Measurements from ENCODE around the gene ONECUT1. TPM values are rescaled to one million over a fixed set of nuclear protein-coding genes. Genes with fewer than 3 reads are reported as not detected.

Gene ONECUT1
- total and polyA plus RNA-seq, 10 of the 15 experiments (the other 5 are each of a cell fraction or from before 2014, with no cell fraction given) = 0.28 TPM; not detected in 9

DNA sequence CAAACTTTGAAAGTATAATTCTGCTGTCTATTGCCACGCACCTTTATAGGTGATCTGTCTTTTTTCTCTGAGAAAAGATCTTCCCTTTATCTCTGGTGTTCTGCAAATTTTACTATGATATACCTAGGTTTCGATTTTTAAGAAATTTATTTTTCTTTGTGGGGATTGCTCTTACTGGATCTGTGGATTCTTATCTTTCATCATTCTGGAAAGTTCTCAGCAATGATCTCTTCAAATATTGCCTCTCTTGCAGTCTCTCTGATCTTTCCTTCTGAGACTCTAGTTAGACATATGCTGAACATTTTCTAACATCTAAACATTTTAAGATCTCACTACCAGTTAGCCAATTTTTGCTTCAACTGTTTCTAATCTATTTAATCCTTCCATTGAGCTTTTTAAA, 63.9 kb downstream of the ONECUT1 start (continued):
- TF ChIP-seq POLR2AphosphoS2 (IDR thresholded peaks at IDR 0.05; ENCODE audit: low read depth, low read length) (no peak), STAT3 (IDR thresholded peaks at IDR 0.05; ENCODE audit: low read depth, low read length) (no peak), SUPT20H (IDR thresholded peaks at IDR 0.05; ENCODE audit: borderline replicate concordance, control insufficient read depth, low read depth, low read length) (no peak), TCF12 (IDR thresholded peaks at IDR 0.05; ENCODE audit: low read depth, low read length) (no peak), SMARCA5 (IDR thresholded peaks at IDR 0.05) (no peak), ZNF24 (IDR thresholded peaks at IDR 0.05) (no peak)

DNA sequence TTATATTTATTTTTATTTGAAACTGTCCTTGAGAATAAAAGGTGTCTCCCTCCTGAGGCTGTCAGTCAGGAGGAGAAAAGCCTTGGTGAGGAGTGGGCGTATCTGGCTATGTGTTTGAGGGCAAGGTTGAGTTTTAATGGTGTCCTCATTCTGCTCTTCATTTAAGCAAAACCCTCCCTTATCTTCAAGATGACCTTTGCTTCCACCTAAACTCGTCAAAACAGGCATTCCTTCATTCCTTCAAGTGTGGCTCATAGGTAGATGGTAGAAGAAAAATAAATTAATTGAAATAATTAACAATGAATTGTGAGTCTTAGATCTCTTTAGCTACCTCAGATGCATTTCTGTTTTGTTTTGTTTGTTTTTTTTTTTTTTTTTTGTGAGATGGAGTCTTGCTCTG, 71.6 kb downstream of the ONECUT1 start:
- Histone ChIP-seq H3K9ac (ENCODE audit: control insufficient read depth, insufficient read depth, low read length) (no peak overlapping the region), H3K36me3 (ENCODE audit: control insufficient read depth in 2 of 2, insufficient read depth in 2 of 2, low read length in 1 of 2) (no peaks in the 10 kb centered on the region), H3K4me3 (no peak overlapping the region), H4K20me1 (ENCODE audit: control insufficient read depth, insufficient read depth) (no peaks in the 10 kb centered on the region), H3K27me3 (replicated peaks in 1 of 2; ENCODE audit: control insufficient read depth in 2 of 2, insufficient read depth in 2 of 2, low read length in 1 of 2) (no peaks in the 10 kb centered on the region), H3K9me3 (replicated peaks; ENCODE audit: control insufficient read depth, insufficient read depth, low read length) (no peaks in the 10 kb centered on the region; the same call in 2 of the 3 replicates), H3K4me2 (ENCODE audit: control insufficient read depth, insufficient read depth) (no peak overlapping the region), H3K4me1 (ENCODE audit: control insufficient read depth, insufficient read depth, low read length) (no peaks in the 10 kb centered on the region; the same call in 1 of the 2 replicates), H3K27ac (ENCODE audit: control insufficient read depth, insufficient read depth) (no peak overlapping the region), H2AFZ (ENCODE audit: control insufficient read depth, low read depth, low read length) (no peak overlapping the region), H3K79me2 (ENCODE audit: control insufficient read depth, insufficient read depth, low read length) (no peaks in the 10 kb centered on the region)
- 39% methylated on average over 2 of the region's 2 CpGs for WGBS (ENCODE audit: insufficient coverage, insufficient replicate concordance, low lambda C conversion rate, missing lambda C conversion rate)
- no peak for FAIRE-seq
- RAD21 ChIA-PET (ENCODE audit: unreplicated experiment) = interaction anchor here (1.1 kb wide), 1 partner anchor 387 kb away, joined by 3 read pairs; no protein-coding TSS in a partner anchor
- intact Hi-C loops (cut with micrococcal nuclease; ENCODE audit: unreplicated experiment) = no loop called here
- SMC1A ChIA-PET (ENCODE audit: uncharacterized antibody, unreplicated experiment) = interaction anchor here (0.7 to 1.4 kb wide), 4 partner anchors 18 to 157 kb away, joined by 3 read pairs; no protein-coding TSS in a partner anchor
- ATAC-seq = no peak
- BruUV-seq (replicated peaks) = no TSS peak
- DNase-seq (ENCODE audit: low read depth, low spot score) = no peak
- POLR2A ChIA-PET = interaction anchor here (0.6 kb wide), 1 partner anchor 80 kb away, joined by 4 read pairs; no protein-coding TSS in a partner anchor
- TF ChIP-seq MXI1 (IDR thresholded peaks at IDR 0.05; ENCODE audit: low read depth, low read length) (no peak), SRF (IDR thresholded peaks at IDR 0.05; ENCODE audit: low read depth in 2 of 2, low read length in 2 of 2) (no peak), CBX3 (IDR thresholded peaks at IDR 0.05; ENCODE audit: borderline replicate concordance, low read depth) (no peak), TBL1XR1 (IDR thresholded peaks at IDR 0.05; ENCODE audit: low read depth, low read length) (no peak), IKZF2 (IDR thresholded peaks at IDR 0.05) (no peak), TAF1 (IDR thresholded peaks at IDR 0.05; ENCODE audit: borderline replicate concordance, low read depth, low read length) (no peak), IKZF1 (conservative IDR thresholded peaks at IDR 0.05) (no peak), NFYB (IDR thresholded peaks at IDR 0.05; ENCODE audit: insufficient read depth, low read depth, low read length) (no peak), BACH1 (IDR thresholded peaks at IDR 0.05; ENCODE audit: borderline replicate concordance) (no peak), USF1 (IDR thresholded peaks at IDR 0.05; ENCODE audit: borderline replicate concordance, extremely low read length, insufficient read depth, low read depth, low read length) (no peak), TCF7 (IDR thresholded peaks at IDR 0.05; ENCODE audit: borderline replicate concordance) (no peak), MEF2A (IDR thresholded peaks at IDR 0.05; ENCODE audit: insufficient read depth, low read depth, low read length) (no peak), POLR2A (IDR thresholded peaks at IDR 0.05; ENCODE audit: low read depth, low read length) (no peak), DPF2 (IDR thresholded peaks at IDR 0.05) (no peak), BRCA1 (IDR thresholded peaks at IDR 0.05; ENCODE audit: low read depth, low read length) (no peak), PAX5 (IDR thresholded peaks at IDR 0.05; ENCODE audit: borderline replicate concordance, low read depth, low read length) (no peak)
- TF ChIP-seq, protein P1, sequence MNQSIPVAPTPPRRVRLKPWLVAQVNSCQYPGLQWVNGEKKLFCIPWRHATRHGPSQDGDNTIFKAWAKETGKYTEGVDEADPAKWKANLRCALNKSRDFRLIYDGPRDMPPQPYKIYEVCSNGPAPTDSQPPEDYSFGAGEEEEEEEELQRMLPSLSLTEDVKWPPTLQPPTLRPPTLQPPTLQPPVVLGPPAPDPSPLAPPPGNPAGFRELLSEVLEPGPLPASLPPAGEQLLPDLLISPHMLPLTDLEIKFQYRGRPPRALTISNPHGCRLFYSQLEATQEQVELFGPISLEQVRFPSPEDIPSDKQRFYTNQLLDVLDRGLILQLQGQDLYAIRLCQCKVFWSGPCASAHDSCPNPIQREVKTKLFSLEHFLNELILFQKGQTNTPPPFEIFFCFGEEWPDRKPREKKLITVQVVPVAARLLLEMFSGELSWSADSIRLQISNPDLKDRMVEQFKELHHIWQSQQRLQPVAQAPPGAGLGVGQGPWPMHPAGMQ (IDR thresholded peaks at IDR 0.05; ENCODE audit: borderline replicate concordance) = no peak
- TF ChIP-seq, protein P2, sequence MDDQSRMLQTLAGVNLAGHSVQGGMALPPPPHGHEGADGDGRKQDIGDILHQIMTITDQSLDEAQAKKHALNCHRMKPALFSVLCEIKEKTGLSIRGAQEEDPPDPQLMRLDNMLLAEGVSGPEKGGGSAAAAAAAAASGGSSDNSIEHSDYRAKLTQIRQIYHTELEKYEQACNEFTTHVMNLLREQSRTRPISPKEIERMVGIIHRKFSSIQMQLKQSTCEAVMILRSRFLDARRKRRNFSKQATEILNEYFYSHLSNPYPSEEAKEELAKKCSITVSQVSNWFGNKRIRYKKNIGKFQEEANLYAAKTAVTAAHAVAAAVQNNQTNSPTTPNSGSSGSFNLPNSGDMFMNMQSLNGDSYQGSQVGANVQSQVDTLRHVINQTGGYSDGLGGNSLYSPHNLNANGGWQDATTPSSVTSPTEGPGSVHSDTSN (IDR thresholded peaks at IDR 0.05; ENCODE audit: insufficient replicate concordance, low read depth, low read length) = no peak
- in situ Hi-C loops (cut with MboI) = no loop called here
- CTCF ChIA-PET = no interaction called here
